GM12874 (cell line): ENCODE data around the gene NBAS.

ENCODE experiments used
- TF ChIP-seq, protein P1 (sequence below): IDR thresholded peaks from 2 replicates; pipeline ENCODE4 v1.5.1; 2011; ENCODE audit warnings: low read depth, mild to moderate bottlenecking, control low read depth, low read length, moderate library complexity; ENCODE audit not compliant: insufficient read depth

Gene NBAS

DNA sequence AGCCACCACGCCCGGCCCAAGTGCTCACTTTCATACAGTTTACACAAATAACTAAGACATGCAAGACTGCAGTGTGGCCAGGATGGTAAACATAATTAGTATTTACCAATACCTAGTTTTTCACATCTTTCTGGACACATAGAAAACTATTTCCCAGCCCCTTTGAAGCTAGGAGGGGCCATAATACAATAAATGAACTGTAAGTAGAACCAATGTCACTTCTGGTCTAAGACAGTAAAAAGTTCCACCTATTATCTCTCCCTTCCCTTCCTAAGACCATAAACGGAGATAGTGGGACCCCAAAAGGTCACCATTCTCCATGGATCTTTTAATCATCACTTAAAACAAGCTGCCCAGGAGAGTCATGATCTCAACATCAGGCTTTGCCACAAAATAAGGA is 51.0 kb downstream of the NBAS start:
- TF ChIP-seq, protein P1, sequence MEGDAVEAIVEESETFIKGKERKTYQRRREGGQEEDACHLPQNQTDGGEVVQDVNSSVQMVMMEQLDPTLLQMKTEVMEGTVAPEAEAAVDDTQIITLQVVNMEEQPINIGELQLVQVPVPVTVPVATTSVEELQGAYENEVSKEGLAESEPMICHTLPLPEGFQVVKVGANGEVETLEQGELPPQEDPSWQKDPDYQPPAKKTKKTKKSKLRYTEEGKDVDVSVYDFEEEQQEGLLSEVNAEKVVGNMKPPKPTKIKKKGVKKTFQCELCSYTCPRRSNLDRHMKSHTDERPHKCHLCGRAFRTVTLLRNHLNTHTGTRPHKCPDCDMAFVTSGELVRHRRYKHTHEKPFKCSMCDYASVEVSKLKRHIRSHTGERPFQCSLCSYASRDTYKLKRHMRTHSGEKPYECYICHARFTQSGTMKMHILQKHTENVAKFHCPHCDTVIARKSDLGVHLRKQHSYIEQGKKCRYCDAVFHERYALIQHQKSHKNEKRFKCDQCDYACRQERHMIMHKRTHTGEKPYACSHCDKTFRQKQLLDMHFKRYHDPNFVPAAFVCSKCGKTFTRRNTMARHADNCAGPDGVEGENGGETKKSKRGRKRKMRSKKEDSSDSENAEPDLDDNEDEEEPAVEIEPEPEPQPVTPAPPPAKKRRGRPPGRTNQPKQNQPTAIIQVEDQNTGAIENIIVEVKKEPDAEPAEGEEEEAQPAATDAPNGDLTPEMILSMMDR, result no peak

DNA sequence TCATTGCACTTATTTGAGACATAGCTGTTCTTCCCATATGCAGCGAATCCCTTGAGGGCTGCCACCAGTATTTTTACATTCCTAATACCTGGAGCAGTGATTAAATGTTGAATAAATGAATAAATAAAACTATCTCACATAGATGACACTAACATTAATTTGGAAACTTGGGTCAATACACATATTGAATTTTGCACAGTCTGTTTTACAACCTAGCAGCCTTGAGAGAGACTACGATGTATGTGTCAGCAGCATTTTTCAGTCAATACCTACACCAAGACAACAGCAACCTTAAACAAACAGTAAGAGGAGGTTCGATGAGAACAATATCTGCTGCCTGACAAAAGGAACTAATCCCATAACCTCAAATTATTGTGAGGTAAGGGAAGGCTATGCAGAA is 53.4 kb downstream of the NBAS start:
- TF ChIP-seq, protein P1, result no peak

DNA sequence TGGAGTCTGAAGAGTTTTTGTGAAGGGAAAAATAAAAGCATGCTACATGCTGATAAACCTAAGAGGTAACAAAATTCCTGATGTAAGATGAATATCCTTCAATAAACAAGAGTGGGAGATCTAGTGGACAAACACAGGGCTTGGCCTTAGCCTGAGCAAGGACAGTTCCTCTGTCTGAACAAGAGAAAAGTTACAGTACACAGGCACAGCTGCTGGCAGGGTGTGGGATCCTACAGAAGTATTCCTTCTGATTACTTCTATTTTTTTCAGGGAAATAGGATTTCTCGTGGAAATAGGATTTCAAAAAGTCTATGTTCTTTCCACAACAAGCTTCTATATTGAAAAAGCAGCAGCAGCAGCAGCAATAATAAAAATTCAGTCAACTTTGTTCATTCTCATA is 54.1 kb downstream of the NBAS start:
- TF ChIP-seq, protein P1, result no peak

DNA sequence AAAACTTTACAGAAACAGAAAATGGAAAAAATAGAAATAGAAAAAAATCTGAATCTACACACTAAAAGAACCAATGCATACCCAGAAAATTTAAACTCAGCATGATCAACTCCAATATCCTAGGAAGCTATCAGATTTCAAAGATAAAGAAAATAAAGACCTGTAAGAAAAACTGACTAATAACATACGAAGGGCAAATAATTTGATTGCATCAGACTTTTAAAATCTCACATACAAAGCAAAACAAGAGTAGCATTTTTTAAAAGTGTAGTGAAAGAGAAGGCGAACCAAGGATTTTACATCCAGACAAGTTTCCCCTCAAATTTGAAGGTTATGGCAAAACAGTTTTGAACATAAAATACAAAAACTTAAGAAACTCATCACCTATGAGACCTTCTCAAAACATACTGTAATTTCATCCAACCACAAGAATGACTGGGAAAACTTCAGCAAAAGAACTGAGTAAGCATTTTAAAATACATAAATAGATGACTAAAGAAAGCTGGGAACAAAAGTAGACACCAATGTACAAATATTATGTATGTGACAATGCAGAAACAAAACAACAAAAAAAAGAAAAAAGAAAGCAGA is 54.8 kb downstream of the NBAS start:
- TF ChIP-seq, protein P1, result no peak

DNA sequence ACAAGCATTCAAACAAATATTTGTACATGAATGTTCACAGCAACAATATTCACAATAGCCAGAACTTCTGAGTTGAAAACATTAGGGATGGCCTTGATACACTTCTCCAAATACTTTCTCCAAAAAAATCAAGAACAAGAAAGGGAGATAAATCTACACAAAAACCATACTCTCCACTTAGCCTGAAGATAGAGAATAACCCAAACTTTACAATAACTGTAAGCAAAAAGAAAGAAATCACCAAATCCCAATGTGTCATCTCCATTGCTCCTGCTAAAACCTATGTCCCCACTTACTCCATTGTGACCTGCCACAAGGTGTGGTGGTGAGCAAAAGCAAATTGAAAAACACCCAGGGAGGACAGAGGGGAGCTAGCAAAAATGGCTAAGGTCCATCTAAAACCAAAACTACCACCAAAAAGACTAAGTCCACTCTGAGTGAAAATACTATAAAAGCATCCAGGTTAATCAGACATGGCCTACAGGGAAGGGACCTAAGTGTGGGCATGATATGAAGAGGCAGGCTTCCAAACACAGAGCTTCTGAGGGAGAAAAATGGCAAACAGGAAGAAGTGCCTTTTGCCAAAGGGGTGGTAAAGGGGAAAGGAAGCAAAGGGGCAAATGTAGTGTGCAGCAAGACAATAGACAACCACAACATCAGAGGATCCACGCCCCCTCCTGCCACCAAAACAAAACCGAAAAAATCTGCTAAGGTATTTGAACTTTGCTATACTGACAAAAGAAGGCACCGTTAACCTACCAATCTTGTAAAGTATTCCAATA is 56.1 kb downstream of the NBAS start:
- TF ChIP-seq, protein P1, result no peak

DNA sequence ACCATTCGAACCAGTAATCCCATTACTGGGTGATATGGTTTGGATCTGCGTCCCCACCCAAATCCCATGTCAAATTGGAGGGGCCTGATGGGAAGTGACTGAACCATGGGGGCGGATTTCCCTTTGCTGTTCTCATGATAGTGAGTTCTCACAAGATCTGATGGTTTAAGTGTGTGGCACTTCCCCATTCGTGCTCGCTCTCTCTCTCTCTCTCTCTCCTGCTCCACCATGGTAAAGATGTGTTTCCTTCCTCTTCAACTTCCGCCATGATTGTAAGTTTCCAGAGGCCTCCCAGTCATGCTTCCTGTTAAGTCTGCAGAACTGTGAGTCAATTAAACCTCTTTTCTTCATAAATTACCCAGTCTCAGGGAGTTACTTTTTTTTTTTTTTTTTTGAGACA is 62.6 kb downstream of the NBAS start:
- TF ChIP-seq, protein P1, result no peak

DNA sequence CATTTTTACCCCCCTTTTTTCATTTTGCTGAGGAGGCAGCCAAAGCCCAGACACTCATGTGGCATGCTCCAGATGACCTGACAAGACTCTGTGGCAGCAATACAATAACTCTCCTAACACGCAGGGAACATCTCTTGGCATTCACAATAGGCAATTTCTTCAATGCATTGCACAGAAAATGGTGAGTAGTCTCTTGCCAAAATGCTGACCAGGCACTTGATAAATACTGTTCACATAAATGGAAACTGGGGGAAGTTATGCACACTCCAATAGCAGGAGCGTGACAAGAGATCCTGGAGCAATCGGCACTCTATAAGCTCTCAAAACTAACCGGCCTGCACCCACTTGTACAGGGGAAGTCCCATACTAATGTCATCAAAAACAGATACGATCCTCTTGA is 66.3 kb downstream of the NBAS start:
- TF ChIP-seq, protein P1, result no peak
